K562 (cell line): ENCODE results near the gene BAD. TPM values are rescaled to one million over a fixed set of nuclear protein-coding genes. Genes with fewer than 3 reads are reported as not detected.

Experiments
- ELF2 ChIP-seq: fragments of 250-450 bp; sonication (Bioruptor Pico); IDR thresholded peaks from 2 replicates; pipeline ENCODE4 v1.5.0; 2021; ENCODE audit warnings: mild to moderate bottlenecking
- GABPA ChIP-seq: fragments of 200-800 bp; sonication (Bioruptor generic); conservative IDR thresholded peaks from 2 replicates; pipeline ENCODE4 v1.6.1; 2016; ENCODE audit warnings: low read depth, missing genetic modification characterization, missing compliant biosample characterization
- HBP1 ChIP-seq: fragments of 450-650 bp; formaldehyde crosslinking; IDR thresholded peaks from 2 replicates; pipeline ENCODE4 v1.4.0; 2022; ENCODE audit warnings: missing genetic modification characterization
- JUN ChIP-seq, 2 experiments: sonication (generic) in 1 of 2; formaldehyde crosslinking in 1 of 2; IDR thresholded peaks; 2 replicates each; pipeline versions ENCODE4 v1.6.1 to v1.8.0; 2012 to 2022; ENCODE audit warnings: borderline replicate concordance in 2 of 2, mild to moderate bottlenecking in 2 of 2, improper control_type of control experiment in 1 of 2, low read depth in 1 of 2, low read length in 1 of 2, missing genetic modification reagents in 1 of 2
- NR1H2 ChIP-seq: sonication (generic); formaldehyde crosslinking; IDR thresholded peaks from 2 replicates; pipeline ENCODE4 v1.4.0; 2020; ENCODE audit warnings: mild to moderate bottlenecking, missing genetic modification reagents
- NR2C1 ChIP-seq, 2 experiments: fragments of 450-650 bp; IDR thresholded peaks; 2 replicates each; pipeline ENCODE4 v1.6.1; 2017; ENCODE audit warnings: mild to moderate bottlenecking in 2 of 2, antibody characterized with exemption in 1 of 2, inconsistent platforms in 1 of 2, missing compliant biosample characterization in 1 of 2, missing genetic modification characterization in 1 of 2
- PHF8 ChIP-seq: fragments of 200-600 bp; sonication (generic); IDR thresholded peaks from 2 replicates; pipeline ENCODE4 v1.6.1; 2012; ENCODE audit warnings: mixed run types, mild to moderate bottlenecking, inconsistent platforms, low read length, moderate library complexity, borderline replicate concordance
- POLR2A ChIP-seq: fragments of 450-650 bp; conservative IDR thresholded peaks from 2 replicates; pipeline ENCODE4 v1.6.1; 2016
- POLR2H ChIP-seq: IDR thresholded peaks from 2 replicates; pipeline ENCODE4 v1.6.1; 2016; ENCODE audit warnings: missing genetic modification characterization, low read depth, mild to moderate bottlenecking, control low read depth, missing compliant biosample characterization, moderate library complexity
- SP1 ChIP-seq: sonication (generic); formaldehyde crosslinking; IDR thresholded peaks from 2 replicates; pipeline ENCODE4 v1.8.1; 2022; ENCODE audit warnings: mild to moderate bottlenecking, missing genetic modification reagents
- THRB ChIP-seq: fragments of 450-650 bp; formaldehyde crosslinking; conservative IDR thresholded peaks from 2 replicates; pipeline ENCODE4 v1.4.0; 2022; ENCODE audit warnings: mild to moderate bottlenecking, missing genetic modification characterization
- ZNF232 ChIP-seq: sonication (generic); formaldehyde crosslinking; IDR thresholded peaks from 2 replicates; pipeline ENCODE4 v1.8.0; 2022; ENCODE audit warnings: mild to moderate bottlenecking, missing genetic modification reagents
- polyA plus RNA-seq, 8 experiments: library from polyadenylated mRNA; depleted of rRNA in 4 of 8; stranded (reverse) in 5 of 8; unstranded in 3 of 8; fragments of >200 nt; fragmentation: Nextera tagmentation in 2 of 8; fragmentation: Illumina TruSeq in 1 of 8; extraction: Ambion mirVana in 2 of 8; extraction: Trizol in 1 of 8; gene quantifications; 2 replicates each; pipeline versions ENCODE4 v1.2.1 to v1.2.3, GENCODE V29; 2011 to 2014; ENCODE audit warnings: inconsistent platforms in 1 of 8, missing spikeins in 1 of 8
- total RNA-seq, 7 experiments: library from RNA; depleted of rRNA in 6 of 7; stranded (reverse); fragments of >200 nt in 6 of 7; fragmentation: Illumina TruSeq in 2 of 7; extraction: Trizol in 2 of 7; gene quantifications; 2 replicates each; pipeline versions ENCODE4 v1.2.1 to v1.2.3, GENCODE V29; 2011 to 2021; ENCODE audit warnings: low replicate concordance in 1 of 7
- TF ChIP-seq, protein P1 (sequence below), 2 experiments: IDR thresholded peaks; 2 replicates each; pipeline ENCODE4 v1.6.1; 2011; ENCODE audit warnings: borderline replicate concordance in 1 of 2, control low read depth in 1 of 2, low read depth in 1 of 2, low read length in 1 of 2, mild to moderate bottlenecking in 1 of 2, mixed read lengths in 1 of 2, moderate library complexity in 1 of 2; ENCODE audit not compliant: insufficient read depth in 1 of 2, insufficient read length in 1 of 2, poor library complexity in 1 of 2, severe bottlenecking in 1 of 2; ENCODE audit errors: extremely low read depth in 1 of 2
- TF ChIP-seq, protein P2 (sequence below): fragments of 250-450 bp; sonication (Bioruptor Pico); IDR thresholded peaks from 2 replicates; pipeline ENCODE4 v1.5.0; 2020; ENCODE audit warnings: mild to moderate bottlenecking
- TF ChIP-seq, protein P3 (sequence below): fragments of 450-650 bp; formaldehyde crosslinking; IDR thresholded peaks from 2 replicates; pipeline ENCODE4 v1.4.0; 2020; ENCODE audit warnings: mild to moderate bottlenecking, mixed read lengths

The BAD gene
- total and polyA plus RNA-seq, 9 of the 15 experiments (the other 6 are each of a cell fraction or from before 2014, with no cell fraction given): 0.61 to 45.6 (median 11.8) TPM

DNA sequence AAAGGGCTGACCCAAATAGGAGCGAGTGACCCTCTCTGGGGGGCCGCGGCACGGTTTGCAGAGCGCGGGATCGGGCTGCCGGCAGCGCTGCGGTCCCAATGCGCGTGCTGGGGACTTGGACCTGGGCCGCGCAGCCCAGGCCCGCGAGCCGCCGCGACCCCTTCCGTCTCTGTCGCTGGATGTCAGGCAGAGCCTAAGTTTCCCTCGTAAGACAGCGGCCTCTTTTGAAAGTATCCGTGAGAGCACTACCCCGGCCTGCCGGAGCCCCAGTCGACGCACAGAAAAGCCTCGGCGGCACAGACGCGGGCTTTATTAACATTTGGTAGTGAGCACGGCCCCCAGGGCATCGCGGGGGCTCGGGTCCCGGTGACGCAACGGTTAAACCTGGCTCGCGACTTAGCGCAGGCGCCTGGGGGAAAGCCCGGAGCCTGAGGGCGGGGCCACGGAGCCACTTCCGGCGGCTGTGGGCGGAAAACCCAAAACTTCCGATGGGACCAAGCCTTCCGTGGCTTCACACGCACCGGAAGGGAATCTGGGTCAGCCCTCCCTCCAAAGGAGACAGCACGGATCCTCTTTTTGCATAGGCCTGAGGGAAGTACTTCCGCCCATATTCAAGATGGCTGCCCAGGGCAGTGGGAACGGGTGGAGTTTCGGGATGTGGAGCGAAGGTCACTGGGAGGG lies 14.8 kb downstream of the BAD start (continued):
- peak; percentile 100 for TF ChIP-seq NR2C1 (IDR thresholded peaks at IDR 0.05)
- TF ChIP-seq NR2C1 (tag; IDR thresholded peaks at IDR 0.05): peak; percentile 100
- TF ChIP-seq, protein P1, sequence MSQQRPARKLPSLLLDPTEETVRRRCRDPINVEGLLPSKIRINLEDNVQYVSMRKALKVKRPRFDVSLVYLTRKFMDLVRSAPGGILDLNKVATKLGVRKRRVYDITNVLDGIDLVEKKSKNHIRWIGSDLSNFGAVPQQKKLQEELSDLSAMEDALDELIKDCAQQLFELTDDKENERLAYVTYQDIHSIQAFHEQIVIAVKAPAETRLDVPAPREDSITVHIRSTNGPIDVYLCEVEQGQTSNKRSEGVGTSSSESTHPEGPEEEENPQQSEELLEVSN (IDR thresholded peaks at IDR 0.05; ENCODE audit: borderline replicate concordance in 1 of 2, extremely low read depth in 1 of 2, insufficient read depth in 1 of 2, insufficient read length in 1 of 2, low read depth in 1 of 2, low read length in 1 of 2, poor library complexity in 1 of 2, severe bottlenecking in 1 of 2): peak; percentile 52 to 66
- TF ChIP-seq, protein P2, sequence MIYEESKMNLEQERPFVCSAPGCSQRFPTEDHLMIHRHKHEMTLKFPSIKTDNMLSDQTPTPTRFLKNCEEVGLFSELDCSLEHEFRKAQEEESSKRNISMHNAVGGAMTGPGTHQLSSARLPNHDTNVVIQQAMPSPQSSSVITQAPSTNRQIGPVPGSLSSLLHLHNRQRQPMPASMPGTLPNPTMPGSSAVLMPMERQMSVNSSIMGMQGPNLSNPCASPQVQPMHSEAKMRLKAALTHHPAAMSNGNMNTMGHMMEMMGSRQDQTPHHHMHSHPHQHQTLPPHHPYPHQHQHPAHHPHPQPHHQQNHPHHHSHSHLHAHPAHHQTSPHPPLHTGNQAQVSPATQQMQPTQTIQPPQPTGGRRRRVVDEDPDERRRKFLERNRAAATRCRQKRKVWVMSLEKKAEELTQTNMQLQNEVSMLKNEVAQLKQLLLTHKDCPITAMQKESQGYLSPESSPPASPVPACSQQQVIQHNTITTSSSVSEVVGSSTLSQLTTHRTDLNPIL (CRISPR knock-in tag): 0 out of 2 replicates have a peak, but pooled peaks have one; percentile 55
- 0 out of 2 replicates have a peak, but pooled peaks have one; percentile 12 for TF ChIP-seq THRB (CRISPR knock-in tag)
- peak; percentile 77 for TF ChIP-seq POLR2A
- peak; percentile 99 for TF ChIP-seq GABPA (tag)
- TF ChIP-seq HBP1: peak; percentile 83; the same call in 1 of the 2 replicates
- peak; percentile 100 for TF ChIP-seq ELF2
- TF ChIP-seq, protein P3, sequence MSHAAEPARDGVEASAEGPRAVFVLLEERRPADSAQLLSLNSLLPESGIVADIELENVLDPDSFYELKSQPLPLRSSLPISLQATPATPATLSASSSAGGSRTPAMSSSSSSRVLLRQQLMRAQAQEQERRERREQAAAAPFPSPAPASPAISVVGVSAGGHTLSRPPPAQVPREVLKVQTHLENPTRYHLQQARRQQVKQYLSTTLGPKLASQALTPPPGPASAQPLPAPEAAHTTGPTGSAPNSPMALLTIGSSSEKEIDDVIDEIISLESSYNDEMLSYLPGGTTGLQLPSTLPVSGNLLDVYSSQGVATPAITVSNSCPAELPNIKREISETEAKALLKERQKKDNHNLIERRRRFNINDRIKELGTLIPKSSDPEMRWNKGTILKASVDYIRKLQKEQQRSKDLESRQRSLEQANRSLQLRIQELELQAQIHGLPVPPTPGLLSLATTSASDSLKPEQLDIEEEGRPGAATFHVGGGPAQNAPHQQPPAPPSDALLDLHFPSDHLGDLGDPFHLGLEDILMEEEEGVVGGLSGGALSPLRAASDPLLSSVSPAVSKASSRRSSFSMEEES: peak; percentile 35; the same call in 1 of the 2 replicates
- peak; percentile 86 for TF ChIP-seq POLR2H (tag)
- TF ChIP-seq SP1 (CRISPR knock-in tag): peak; percentile 98
- TF ChIP-seq PHF8: peak; percentile 57; the same call in 1 of the 2 replicates
- peak; percentile 98; the same call in 1 of the 2 replicates for TF ChIP-seq NR1H2 (CRISPR knock-in tag)
- TF ChIP-seq ZNF232 (CRISPR knock-in tag): 0 out of 2 replicates have a peak, but pooled peaks have one; percentile 37
- TF ChIP-seq JUN (IDR thresholded peaks at IDR 0.05; ENCODE audit: borderline replicate concordance, low read depth, low read length): 0 out of 2 replicates have a peak, but pooled peaks have one; percentile 8
- peak; percentile 90; the same call in 1 of the 2 replicates for TF ChIP-seq JUN (CRISPR knock-in tag; IDR thresholded peaks at IDR 0.05; ENCODE audit: borderline replicate concordance)
